HepG2 (cell line): Measurements from ENCODE around the gene RAB15. TPM values are rescaled to one million over a fixed set of nuclear protein-coding genes. Genes with fewer than 3 reads are reported as not detected.

ENCODE experiments used
- ATAC-seq: fragments of 200-7000 bp; cut with Tn5 transposase; 3 replicates; pipeline ENCODE4 v1.9.1; 2020; ENCODE audit warnings: mild to moderate bottlenecking, moderate library complexity
- BruUV-seq: library from RNA; stranded (reverse); fragments of 400-500 nt; replicated peaks from 2 replicates; lab custom pipeline; 2021; lab: Mats Ljungman, UMichigan
- CTCF ChIA-PET: fragments of 300-600 bp; formaldehyde crosslinking; extraction: SDS; loops from one replicate; lab custom pipeline; 2021; ENCODE audit warnings: low total read pairs, inconsistent platforms, low intra/inter-chr PET ratio; lab: Yijun Ruan, JAX
- POLR2A ChIA-PET: fragments of 350-600 bp; sonication (Branson Sonifier 250); formaldehyde crosslinking; loops from one replicate; lab custom pipeline; 2020; ENCODE audit warnings: antibody characterized with exemption, inconsistent platforms; lab: Yijun Ruan, JAX
- DNase-seq: peaks from one replicate; pipeline ENCODE4 v3.0.0-alpha.2; 2015; ENCODE audit warnings: low spot score
- FAIRE-seq: peaks from 3 replicates; lab custom pipeline; 2011; peaks lifted over from hg19 to GRCh38; lab: Jason Lieb, UNC
- H2AFZ ChIP-seq: one replicate; pipeline ENCODE4 v1.6.1; 2011; ENCODE audit warnings: low read length, inconsistent platforms
- H3K27ac ChIP-seq: fragments of 300-600 bp; 3 replicates; pipeline ENCODE4 v1.8.0; 2011; ENCODE audit warnings: mixed run types, mild to moderate bottlenecking, mixed read lengths, low read length, inconsistent platforms; ENCODE audit not compliant: insufficient read depth; ENCODE audit errors: extremely low read length
- H3K27me3 ChIP-seq, 2 experiments: fragments of 200-600 bp in 1 of 2; 2 replicates in 1 of 2; 3 replicates in 1 of 2; pipeline versions ENCODE4 v1.6.0 to v1.8.0; 2011; ENCODE audit warnings: low read length in 2 of 2, mild to moderate bottlenecking in 2 of 2, moderate library complexity in 2 of 2, inconsistent platforms in 1 of 2; ENCODE audit not compliant: insufficient read depth in 2 of 2, control insufficient read depth in 1 of 2
- H3K36me3 ChIP-seq, 2 experiments: fragments of 200-600 bp in 1 of 2; replicated peaks in 1 of 2; 2 replicates in 1 of 2; 3 replicates in 1 of 2; pipeline versions ENCODE4 v1.5.1 to v1.8.0; 2011; ENCODE audit warnings: low read length in 2 of 2, inconsistent platforms in 1 of 2; ENCODE audit not compliant: insufficient read depth in 2 of 2, control insufficient read depth in 1 of 2
- H3K4me1 ChIP-seq: 2 replicates; pipeline ENCODE4 v1.5.1; 2012; ENCODE audit warnings: low read length, inconsistent platforms; ENCODE audit not compliant: insufficient read depth
- H3K4me2 ChIP-seq: 2 replicates; pipeline ENCODE4 v1.6.0; 2011; ENCODE audit warnings: low read depth, low read length, inconsistent platforms
- H3K4me3 ChIP-seq, 3 experiments: fragments of 200-600 bp in 1 of 3; sonication (generic), shearing (Covaris generic) in 1 of 3; replicated peaks in 1 of 3; 2 replicates each; pipeline ENCODE4 v1.5.1; 2011 to 2016; ENCODE audit warnings: low read length in 3 of 3, inconsistent platforms in 2 of 3, low read depth in 2 of 3, mild to moderate bottlenecking in 2 of 3, control low read depth in 1 of 3, mixed read lengths in 1 of 3; ENCODE audit not compliant: insufficient read depth in 1 of 3
- H3K79me2 ChIP-seq: one replicate; pipeline ENCODE4 v1.6.1; 2011; ENCODE audit warnings: low read length, inconsistent platforms; ENCODE audit not compliant: insufficient read depth
- H3K9ac ChIP-seq: 2 replicates; pipeline ENCODE4 v1.6.0; 2011; ENCODE audit warnings: mild to moderate bottlenecking, low read depth, low read length, inconsistent platforms; ENCODE audit not compliant: insufficient read depth
- H3K9me3 ChIP-seq: 2 replicates; pipeline ENCODE4 v1.5.1; 2012; ENCODE audit warnings: mild to moderate bottlenecking, low read length
- H4K20me1 ChIP-seq: 2 replicates; pipeline ENCODE4 v1.6.0; 2011; ENCODE audit warnings: inconsistent platforms, mild to moderate bottlenecking, low read length, moderate library complexity; ENCODE audit not compliant: insufficient read depth
- DZIP1 ChIP-seq: sonication (generic); formaldehyde crosslinking; IDR thresholded peaks from 2 replicates; pipeline ENCODE4 v1.5.0; 2020; ENCODE audit warnings: mild to moderate bottlenecking, missing genetic modification reagents
- GATAD2A ChIP-seq: IDR thresholded peaks from 2 replicates; pipeline ENCODE4 v1.6.1; 2016
- IRX3 ChIP-seq: sonication (generic); formaldehyde crosslinking; IDR thresholded peaks from 2 replicates; pipeline ENCODE4 v1.8.1; 2023; ENCODE audit warnings: mild to moderate bottlenecking, low read depth, missing genetic modification reagents, borderline replicate concordance
- KDM1A ChIP-seq: IDR thresholded peaks from 2 replicates; pipeline ENCODE4 v1.6.1; 2016; ENCODE audit warnings: missing compliant biosample characterization
- KLF16 ChIP-seq, 2 experiments: sonication (generic) in 1 of 2; formaldehyde crosslinking in 1 of 2; IDR thresholded peaks; 2 replicates each; pipeline versions ENCODE4 v1.6.1 to v1.8.0; 2016 to 2023; ENCODE audit warnings: missing genetic modification reagents in 2 of 2, missing compliant biosample characterization in 1 of 2
- PAWR ChIP-seq: sonication (generic); formaldehyde crosslinking; IDR thresholded peaks from 2 replicates; pipeline ENCODE4 v1.4.0; 2020; ENCODE audit warnings: missing genetic modification reagents, mild to moderate bottlenecking, borderline replicate concordance
- SMAD3 ChIP-seq: sonication (generic); formaldehyde crosslinking; IDR thresholded peaks from 2 replicates; pipeline ENCODE4 v1.4.0; 2020; ENCODE audit warnings: missing genetic modification reagents
- SMYD3 ChIP-seq: sonication (generic); formaldehyde crosslinking; IDR thresholded peaks from 2 replicates; pipeline ENCODE4 v1.8.1; 2023; ENCODE audit warnings: mild to moderate bottlenecking, missing genetic modification reagents
- ZNF597 ChIP-seq: sonication (generic); formaldehyde crosslinking; IDR thresholded peaks from 2 replicates; pipeline ENCODE4 v1.5.0; 2020; ENCODE audit warnings: missing genetic modification reagents
- WGBS: methylation state at CpG from one replicate; pipeline ENCODE4 v1.1.6; 2017; ENCODE audit warnings: low lambda C conversion rate; 5-methylcytosine and 5-hydroxymethylcytosine counted together
- in situ Hi-C: cut with HindIII; loops from 2 replicates; pipeline ENCODE4 v1.10.0; 2017; ENCODE audit warnings: low pct_unique_long_range_greater_than_20kb; ENCODE audit not compliant: extremely low pct_ligation_motif_present
- intact Hi-C: fragments of 100-400 bp; cut with micrococcal nuclease; formaldehyde crosslinking; loops from one replicate; pipeline ENCODE4 v1.10.0; 2022; ENCODE audit not compliant: unreplicated experiment
- polyA plus RNA-seq, 8 experiments: library from polyadenylated mRNA; depleted of rRNA in 3 of 8; stranded (reverse) in 7 of 8; unstranded in 1 of 8; fragments of >200 nt; fragmentation: Illumina TruSeq in 4 of 8; extraction: Trizol in 4 of 8; gene quantifications; 2 replicates each; pipeline versions ENCODE4 v1.2.1 to v1.2.3, GENCODE V29; 2011 to 2016; ENCODE audit warnings: low read depth in 4 of 8, missing spikeins in 1 of 8, mixed read lengths in 1 of 8; ENCODE audit not compliant: insufficient read depth in 1 of 8
- total RNA-seq, 5 experiments: library from RNA; depleted of rRNA; stranded (reverse); fragments of >200 nt; fragmentation: Illumina TruSeq; extraction: Trizol; gene quantifications; 2 replicates each; pipeline ENCODE4 v1.2.3, GENCODE V29; 2016; ENCODE audit warnings: low read depth in 1 of 5
- TF ChIP-seq, protein P1 (sequence below), 2 experiments: sonication (generic) in 1 of 2; formaldehyde crosslinking in 1 of 2; IDR thresholded peaks; 2 replicates each; pipeline versions ENCODE4 v1.6.1 to v1.9.0; 2014 to 2022; ENCODE audit warnings: antibody characterized with exemption in 1 of 2, borderline replicate concordance in 1 of 2, inconsistent platforms in 1 of 2, low read depth in 1 of 2, missing genetic modification reagents in 1 of 2
- TF ChIP-seq, protein P2 (sequence below): sonication (generic); formaldehyde crosslinking; IDR thresholded peaks from 2 replicates; pipeline ENCODE4 v1.4.0; 2020; ENCODE audit warnings: mild to moderate bottlenecking, missing genetic modification reagents

The RAB15 gene
- total and polyA plus RNA-seq, 2 of the 13 experiments (the other 11 are each of a cell fraction or from before 2014, with no cell fraction given), result 7.4 to 18.5 TPM

- Histone ChIP-seq H3K36me3 (peaks cover 0 to 3% of the 10 kb centered on the region in 2 experiments; a peak in 2 of 5 replicates), H3K4me3 (no peak overlapping the region), H3K9me3 (no peaks in the 10 kb centered on the region), H3K79me2 (peaks cover 68% of the 10 kb centered on the region), H3K27ac (no peak overlapping the region), H2AFZ (no peak overlapping the region), H4K20me1 (no peaks in the 10 kb centered on the region), H3K27me3 (no peaks in the 10 kb centered on the region), H3K4me2 (no peak overlapping the region), H3K4me1 (peaks cover 52% of the 10 kb centered on the region), H3K9ac (no peak overlapping the region)
- ATAC-seq, result no peak
- intact Hi-C loops (no loop called here), in situ Hi-C loops (no loop called here)
- WGBS, result 100% methylated on average over 2 of the region's 3 CpGs
- ChIA-PET CTCF (no interaction called here), POLR2A (no interaction called here)
- no peak for DNase-seq
- no TSS peak for BruUV-seq
- TF ChIP-seq KLF16 (CRISPR knock-in tag; IDR thresholded peaks at IDR 0.05), result no peak
- no peak for TF ChIP-seq SMAD3 (CRISPR knock-in tag)
- TF ChIP-seq IRX3 (CRISPR knock-in tag), result no peak
- no peak for TF ChIP-seq ZNF597 (CRISPR knock-in tag)
- no peak for TF ChIP-seq KDM1A (CRISPR knock-in tag)
- no peak for TF ChIP-seq SMYD3 (CRISPR knock-in tag)
- no peak for TF ChIP-seq PAWR (CRISPR knock-in tag)
- TF ChIP-seq, protein P1, sequence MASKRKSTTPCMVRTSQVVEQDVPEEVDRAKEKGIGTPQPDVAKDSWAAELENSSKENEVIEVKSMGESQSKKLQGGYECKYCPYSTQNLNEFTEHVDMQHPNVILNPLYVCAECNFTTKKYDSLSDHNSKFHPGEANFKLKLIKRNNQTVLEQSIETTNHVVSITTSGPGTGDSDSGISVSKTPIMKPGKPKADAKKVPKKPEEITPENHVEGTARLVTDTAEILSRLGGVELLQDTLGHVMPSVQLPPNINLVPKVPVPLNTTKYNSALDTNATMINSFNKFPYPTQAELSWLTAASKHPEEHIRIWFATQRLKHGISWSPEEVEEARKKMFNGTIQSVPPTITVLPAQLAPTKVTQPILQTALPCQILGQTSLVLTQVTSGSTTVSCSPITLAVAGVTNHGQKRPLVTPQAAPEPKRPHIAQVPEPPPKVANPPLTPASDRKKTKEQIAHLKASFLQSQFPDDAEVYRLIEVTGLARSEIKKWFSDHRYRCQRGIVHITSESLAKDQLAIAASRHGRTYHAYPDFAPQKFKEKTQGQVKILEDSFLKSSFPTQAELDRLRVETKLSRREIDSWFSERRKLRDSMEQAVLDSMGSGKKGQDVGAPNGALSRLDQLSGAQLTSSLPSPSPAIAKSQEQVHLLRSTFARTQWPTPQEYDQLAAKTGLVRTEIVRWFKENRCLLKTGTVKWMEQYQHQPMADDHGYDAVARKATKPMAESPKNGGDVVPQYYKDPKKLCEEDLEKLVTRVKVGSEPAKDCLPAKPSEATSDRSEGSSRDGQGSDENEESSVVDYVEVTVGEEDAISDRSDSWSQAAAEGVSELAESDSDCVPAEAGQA (IDR thresholded peaks at IDR 0.05; ENCODE audit: low read depth), result no peak
- TF ChIP-seq, protein P1 (CRISPR knock-in tag; IDR thresholded peaks at IDR 0.05; ENCODE audit: borderline replicate concordance), result no peak
- TF ChIP-seq, protein P2, sequence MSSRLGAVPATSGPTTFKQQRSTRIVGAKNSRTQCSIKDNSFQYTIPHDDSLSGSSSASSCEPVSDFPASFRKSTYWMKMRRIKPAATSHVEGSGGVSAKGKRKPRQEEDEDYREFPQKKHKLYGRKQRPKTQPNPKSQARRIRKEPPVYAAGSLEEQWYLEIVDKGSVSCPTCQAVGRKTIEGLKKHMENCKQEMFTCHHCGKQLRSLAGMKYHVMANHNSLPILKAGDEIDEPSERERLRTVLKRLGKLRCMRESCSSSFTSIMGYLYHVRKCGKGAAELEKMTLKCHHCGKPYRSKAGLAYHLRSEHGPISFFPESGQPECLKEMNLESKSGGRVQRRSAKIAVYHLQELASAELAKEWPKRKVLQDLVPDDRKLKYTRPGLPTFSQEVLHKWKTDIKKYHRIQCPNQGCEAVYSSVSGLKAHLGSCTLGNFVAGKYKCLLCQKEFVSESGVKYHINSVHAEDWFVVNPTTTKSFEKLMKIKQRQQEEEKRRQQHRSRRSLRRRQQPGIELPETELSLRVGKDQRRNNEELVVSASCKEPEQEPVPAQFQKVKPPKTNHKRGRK, result no peak
- TF ChIP-seq GATAD2A (CRISPR knock-in tag), result no peak
- no peak for TF ChIP-seq DZIP1 (CRISPR knock-in tag)
- no peak for FAIRE-seq
Measured at GRCh38 chr14:64990296-64990695, 18.2 kb upstream of the RAB15 start.
